Activated CD8-positive, alpha-beta T cell treated with anti-CD3 and anti-CD28 coated beads for 36 hours (primary cell): Measurements from ENCODE around the gene PRKAR1A. TPM values are rescaled to one million over a fixed set of nuclear protein-coding genes. Genes with fewer than 3 reads are reported as not detected.
"Not testable (repeated sequence)": the region's sequence is repeated elsewhere in the genome, so short reads cannot be mapped to it uniquely, and the experiment has no call there.

Experiments
- ATAC-seq: fragments of 200-7000 bp; cut with Tn5 transposase; one replicate; pipeline ENCODE4 v1.10.0; 2021; ENCODE audit warnings: mild to moderate bottlenecking, moderate library complexity
- CTCF ChIA-PET: fragments of 350-600 bp; sonication (Branson Sonifier 250); formaldehyde crosslinking; loops from one replicate; lab custom pipeline; 2021; ENCODE audit warnings: antibody characterized with exemption; lab: Charles Lee
- POLR2A ChIA-PET: fragments of 350-600 bp; sonication (Branson Sonifier 250); formaldehyde crosslinking; loops from one replicate; lab custom pipeline; 2021; ENCODE audit warnings: antibody characterized with exemption; lab: Charles Lee
- DNase-seq: peaks from one replicate; pipeline ENCODE4 v3.0.0-alpha.2; 2020
- H3K27ac Mint-ChIP-seq: one replicate; pipeline ENCODE4 v1.8.0; 2021; ENCODE audit warnings: mild to moderate bottlenecking, mixed read lengths
- H3K27me3 Mint-ChIP-seq: one replicate; pipeline ENCODE4 v1.8.0; 2021; ENCODE audit warnings: mixed read lengths
- H3K36me3 Mint-ChIP-seq: one replicate; pipeline ENCODE4 v1.8.0; 2021; ENCODE audit warnings: low read depth, mixed read lengths
- H3K4me1 Mint-ChIP-seq: one replicate; pipeline ENCODE4 v1.8.0; 2021; ENCODE audit warnings: low read depth, mixed read lengths
- H3K4me3 Mint-ChIP-seq: one replicate; pipeline ENCODE4 v1.8.0; 2021; ENCODE audit warnings: mild to moderate bottlenecking, moderate library complexity, mixed read lengths
- H3K9me3 Mint-ChIP-seq: one replicate; pipeline ENCODE4 v1.8.0; 2021; ENCODE audit warnings: mixed read lengths
- intact Hi-C: fragments of 100-400 bp; cut with micrococcal nuclease; formaldehyde crosslinking; loops from one replicate; pipeline ENCODE4 v1.10.0; 2022
- total RNA-seq, 2 experiments: library from RNA; stranded (reverse); gene quantifications; one replicate each; pipeline ENCODE4 v1.2.3, GENCODE V29; 2021
- TF ChIP-seq, protein P1 (sequence below): fragments of 200-600 bp; IDR thresholded peaks from one replicate; pipeline ENCODE4 v1.8.0; 2022; ENCODE audit warnings: antibody characterized with exemption, mild to moderate bottlenecking

Gene PRKAR1A
- total RNA-seq, 2 experiments from 2014 or later, result 157 to 168 TPM

DNA sequence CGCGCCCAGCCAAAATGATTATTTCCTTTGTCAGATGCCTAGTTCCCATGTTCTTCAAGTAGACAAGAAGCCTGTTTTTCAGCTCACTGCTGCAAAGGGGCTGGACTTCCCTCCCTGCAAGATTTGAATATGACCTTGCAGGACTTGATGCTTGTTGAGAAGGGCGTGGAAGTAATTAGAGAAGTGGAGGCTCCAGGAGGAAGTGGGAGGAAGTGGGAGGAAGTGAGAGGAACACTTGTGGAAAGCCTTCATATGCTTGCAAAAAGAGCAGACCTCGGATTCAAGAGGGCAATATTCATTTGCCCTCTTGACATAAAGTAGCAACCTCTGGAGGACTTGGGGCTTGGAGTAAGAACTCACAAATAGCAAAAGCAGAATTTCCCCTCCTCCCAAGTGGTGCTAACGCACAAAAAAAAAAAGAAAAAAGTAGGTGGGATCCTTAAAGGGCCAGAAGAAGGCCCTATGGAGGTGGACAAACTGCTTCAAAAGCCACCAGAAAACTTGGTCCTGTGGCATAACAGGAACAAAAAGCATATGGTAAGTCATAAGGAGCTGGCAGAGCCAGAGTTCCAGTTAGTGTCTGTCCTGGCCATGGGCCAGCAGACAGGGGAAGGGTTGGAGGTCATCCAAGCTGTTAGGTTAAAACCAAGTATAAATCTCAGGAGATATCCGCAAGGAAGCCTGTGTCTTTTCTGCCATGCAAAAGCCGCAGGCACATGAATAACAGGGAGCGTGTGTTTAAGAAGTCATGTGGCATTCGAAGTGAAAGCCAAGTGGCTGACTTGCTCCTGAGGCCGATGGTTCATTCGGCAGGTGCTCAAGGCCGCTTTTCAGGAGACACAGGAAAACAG lies 20.6 kb upstream of the PRKAR1A start:
- POLR2A ChIA-PET, result no interaction called here
- Mint-ChIP-seq H3K27me3 (no peaks in the 10 kb centered on the region), H3K9me3 (peaks cover 4% of the 10 kb centered on the region), H3K4me3 (no peak overlapping the region), H3K4me1 (peaks cover 12% of the 10 kb centered on the region), H3K36me3 (no peaks in the 10 kb centered on the region), H3K27ac (no peak overlapping the region)
- ATAC-seq (no peak), DNase-seq (no peak)
- TF ChIP-seq, protein P1, sequence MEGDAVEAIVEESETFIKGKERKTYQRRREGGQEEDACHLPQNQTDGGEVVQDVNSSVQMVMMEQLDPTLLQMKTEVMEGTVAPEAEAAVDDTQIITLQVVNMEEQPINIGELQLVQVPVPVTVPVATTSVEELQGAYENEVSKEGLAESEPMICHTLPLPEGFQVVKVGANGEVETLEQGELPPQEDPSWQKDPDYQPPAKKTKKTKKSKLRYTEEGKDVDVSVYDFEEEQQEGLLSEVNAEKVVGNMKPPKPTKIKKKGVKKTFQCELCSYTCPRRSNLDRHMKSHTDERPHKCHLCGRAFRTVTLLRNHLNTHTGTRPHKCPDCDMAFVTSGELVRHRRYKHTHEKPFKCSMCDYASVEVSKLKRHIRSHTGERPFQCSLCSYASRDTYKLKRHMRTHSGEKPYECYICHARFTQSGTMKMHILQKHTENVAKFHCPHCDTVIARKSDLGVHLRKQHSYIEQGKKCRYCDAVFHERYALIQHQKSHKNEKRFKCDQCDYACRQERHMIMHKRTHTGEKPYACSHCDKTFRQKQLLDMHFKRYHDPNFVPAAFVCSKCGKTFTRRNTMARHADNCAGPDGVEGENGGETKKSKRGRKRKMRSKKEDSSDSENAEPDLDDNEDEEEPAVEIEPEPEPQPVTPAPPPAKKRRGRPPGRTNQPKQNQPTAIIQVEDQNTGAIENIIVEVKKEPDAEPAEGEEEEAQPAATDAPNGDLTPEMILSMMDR, result no peak
- CTCF ChIA-PET, result no interaction called here
- intact Hi-C loops, result no loop called here

DNA sequence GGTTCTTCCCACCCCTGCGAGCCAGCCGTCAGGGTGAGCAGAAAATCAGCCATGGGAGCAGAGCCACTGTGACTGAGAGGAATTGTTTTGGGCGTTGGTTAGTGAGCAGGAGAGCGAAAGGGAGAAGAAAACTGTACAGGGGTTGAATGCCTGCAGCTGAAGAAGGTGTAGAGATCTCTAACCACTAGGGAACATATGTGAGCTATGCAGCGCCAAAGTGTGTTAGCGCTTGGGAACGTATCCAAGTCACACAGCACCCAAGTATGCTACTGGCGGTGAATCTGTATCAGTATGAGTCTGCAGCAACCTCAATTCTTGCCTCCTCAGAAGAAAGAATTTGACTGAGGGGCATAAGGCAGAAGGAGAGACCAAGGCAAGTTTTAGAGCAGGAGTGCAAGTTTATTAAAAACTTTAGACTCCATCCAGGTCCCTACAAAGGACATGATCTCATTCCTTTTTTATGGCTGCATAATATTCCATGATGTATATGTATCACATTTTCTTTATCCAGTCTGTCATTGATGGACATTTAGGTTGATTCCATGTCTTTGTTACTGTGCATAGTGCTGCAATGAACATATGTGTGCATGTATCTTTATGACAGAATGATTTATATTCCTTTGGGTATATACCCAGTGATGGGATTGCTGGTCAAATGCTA lies 19.7 kb upstream of the PRKAR1A start:
- H3K4me1 Mint-ChIP-seq, H3K9me3 Mint-ChIP-seq, ATAC-seq, POLR2A ChIA-PET, DNase-seq, H3K36me3 Mint-ChIP-seq, H3K27ac Mint-ChIP-seq, H3K27me3 Mint-ChIP-seq, intact Hi-C loops, H3K4me3 Mint-ChIP-seq, CTCF ChIA-PET: not testable (repeated sequence)

DNA sequence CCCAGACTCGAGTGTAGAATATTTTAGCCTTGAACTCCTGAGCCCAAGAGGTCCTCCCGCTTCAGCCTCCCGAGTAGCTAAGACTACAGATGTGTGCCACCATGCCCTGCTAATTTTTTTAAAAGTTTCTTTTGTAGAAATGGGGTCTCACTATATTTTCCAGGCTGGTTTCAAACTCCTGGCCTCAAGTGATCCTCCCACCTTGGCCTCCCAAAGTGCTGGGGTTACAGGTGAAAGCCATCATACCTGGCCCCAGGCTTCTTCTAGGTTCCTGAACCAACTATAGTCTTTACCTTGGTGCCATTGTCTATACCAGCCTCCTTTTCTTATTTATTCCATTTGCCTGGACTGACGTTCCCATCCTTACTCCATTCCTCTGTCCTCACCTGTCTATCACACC lies 17.1 kb upstream of the PRKAR1A start:
- Mint-ChIP-seq H3K27me3 (peaks cover 2% of the 10 kb centered on the region), H3K4me1 (peaks cover 17% of the 10 kb centered on the region), H3K9me3 (peaks cover 4% of the 10 kb centered on the region), H3K36me3 (no peaks in the 10 kb centered on the region), H3K27ac (no peak overlapping the region), H3K4me3 (no peak overlapping the region)
- ChIA-PET CTCF (no interaction called here), POLR2A (no interaction called here)
- TF ChIP-seq, protein P1, result no peak
- no peak for DNase-seq
- intact Hi-C loops, result no loop called here
- no peak for ATAC-seq

DNA sequence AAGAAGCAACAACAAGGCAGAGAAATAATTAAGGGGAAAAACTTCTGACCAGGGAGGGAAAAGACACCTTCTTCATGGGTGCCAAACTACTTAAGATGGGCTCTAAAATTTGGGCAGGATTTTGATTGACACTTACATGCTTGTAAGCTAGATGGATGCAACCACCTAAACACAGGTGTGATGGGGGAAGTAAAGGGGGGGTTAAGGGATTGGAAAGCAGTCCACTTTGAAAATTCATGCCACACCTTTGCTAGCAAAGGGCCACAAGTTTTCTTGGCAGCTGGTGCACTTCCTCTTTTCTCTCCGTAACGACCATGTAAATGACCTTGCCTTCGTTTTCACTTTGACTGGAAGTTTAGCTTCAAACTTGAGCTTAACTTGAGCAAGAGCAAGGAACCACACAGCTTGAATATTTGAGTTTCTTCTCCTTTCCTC lies 14.3 kb upstream of the PRKAR1A start:
- Mint-ChIP-seq H3K27ac (peak overlapping the region; percentile 70), H3K27me3 (peaks cover 6% of the 10 kb centered on the region), H3K36me3 (no peaks in the 10 kb centered on the region), H3K4me3 (peak overlapping the region; percentile 38), H3K9me3 (peaks cover 4% of the 10 kb centered on the region), H3K4me1 (peaks cover 17% of the 10 kb centered on the region)
- POLR2A ChIA-PET, result no interaction called here
- TF ChIP-seq, protein P1, result no peak
- intact Hi-C loops, result no loop called here
- peak; percentile 66 for ATAC-seq
- no peak for DNase-seq
- CTCF ChIA-PET, result interaction anchor here (0.8 to 2.6 kb wide), 6 partner anchors 10 to 38 kb away, joined by 3 to 14 read pairs (median 4); partner anchors contain the start of gene PRKAR1A

DNA sequence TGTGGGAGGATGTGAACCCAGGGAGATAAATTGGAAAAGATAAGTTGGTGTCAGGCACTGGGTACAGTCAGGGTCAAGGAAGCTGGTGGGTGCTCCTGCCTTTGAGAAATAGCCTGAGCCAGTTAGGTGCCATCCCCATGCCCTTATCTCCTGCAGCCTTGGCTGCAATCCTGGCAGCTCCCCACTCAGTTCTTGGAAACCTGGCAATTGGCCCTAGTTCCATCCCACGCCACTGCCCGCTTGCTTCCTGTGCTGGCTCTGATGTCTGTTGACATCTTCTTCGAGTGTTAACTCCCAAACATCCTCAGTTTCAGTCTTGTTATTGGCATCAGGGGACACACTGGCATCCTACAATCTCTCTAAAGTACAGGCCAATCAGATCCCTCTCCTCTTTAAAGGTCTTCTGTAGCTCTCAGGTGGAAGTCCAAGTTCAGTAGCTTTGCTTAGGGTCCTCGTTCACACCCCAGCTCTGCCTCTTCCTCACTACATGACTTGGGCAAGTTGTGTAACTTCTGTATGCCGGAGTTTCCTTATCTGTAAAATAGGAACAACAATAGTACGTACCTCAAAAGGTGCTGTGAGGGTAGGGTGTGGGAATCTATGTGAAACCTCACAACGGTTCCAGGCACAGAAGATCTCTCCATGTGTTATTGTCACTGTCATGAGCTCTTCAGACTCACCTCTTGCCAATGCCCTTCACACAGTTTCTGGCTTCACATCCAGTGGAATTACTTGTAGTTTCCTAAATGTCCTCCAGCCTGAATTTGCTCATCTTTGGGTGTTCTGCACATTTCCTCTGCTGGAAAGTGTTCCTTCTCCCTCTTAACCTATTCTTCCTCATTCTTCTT lies 13.5 kb upstream of the PRKAR1A start:
- H3K4me3 Mint-ChIP-seq, result peak overlapping the region; percentile 38
- no peak for DNase-seq
- ChIA-PET POLR2A (no interaction called here), CTCF (interaction anchor here (0.8 to 2.6 kb wide), 5 partner anchors 9 to 39 kb away, joined by 3 to 14 read pairs (median 4); no protein-coding TSS in a partner anchor)
- TF ChIP-seq, protein P1, result no peak
- peaks cover 4% of the 10 kb centered on the region for H3K9me3 Mint-ChIP-seq
- no peaks in the 10 kb centered on the region for H3K36me3 Mint-ChIP-seq
- H3K4me1 Mint-ChIP-seq, result peaks cover 17% of the 10 kb centered on the region
- intact Hi-C loops, result no loop called here
- no peak overlapping the region for H3K27ac Mint-ChIP-seq
- H3K27me3 Mint-ChIP-seq, result peaks cover 6% of the 10 kb centered on the region
- no peak for ATAC-seq
